Hematopoietic multipotent progenitor cell (in vitro differentiated cells): ENCODE measurements around the gene CELSR3. TPM values are rescaled to one million over a fixed set of nuclear protein-coding genes. Genes with fewer than 3 reads are reported as not detected.

Experiments
- DNase-seq, 3 donors: peaks; one replicate each; pipeline ENCODE4 v3.0.0-alpha.2; 2011 to 2015; ENCODE audit warnings: low read depth in 2 of 3, low spot score in 2 of 3
- total RNA-seq: library from RNA; depleted of rRNA; stranded (reverse); fragments of >200 nt; gene quantifications from one replicate; pipeline ENCODE4 v1.2.3, GENCODE V29; 2012

The CELSR3 gene
- total RNA-seq, 1 donor, result 3.2 TPM

DNA sequence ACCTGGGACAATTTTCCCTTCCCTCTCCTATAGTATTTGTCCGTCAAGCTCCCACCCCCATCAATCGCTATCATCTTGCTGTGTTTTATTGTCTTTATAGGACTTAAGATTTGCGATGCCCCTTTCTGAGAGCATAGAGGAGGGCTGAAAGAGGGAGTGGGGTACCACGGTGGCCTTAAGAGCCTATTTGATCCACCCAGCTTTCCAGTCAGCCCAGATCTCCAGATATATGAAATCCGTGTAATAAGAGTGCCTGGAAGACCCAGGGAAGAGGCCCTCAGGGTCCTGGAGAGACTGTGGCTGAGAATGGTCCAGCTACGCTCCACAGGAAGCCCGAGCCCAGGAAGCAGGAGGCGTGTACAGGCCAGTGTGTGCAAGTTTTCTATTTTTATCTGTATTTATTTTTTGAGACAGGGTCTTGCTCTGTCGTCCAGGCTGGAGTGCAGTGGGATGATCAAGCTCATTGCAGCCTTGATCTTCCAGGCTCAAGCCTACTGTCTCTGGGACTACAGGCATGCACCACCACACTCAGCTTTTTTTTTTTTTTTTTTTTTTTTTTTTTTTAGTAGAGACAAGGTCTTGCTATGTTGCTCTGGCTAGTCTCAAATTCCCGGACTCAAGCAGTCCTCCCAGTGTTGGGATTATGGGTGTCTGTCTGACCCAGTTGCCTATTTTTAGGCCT lies 24.0 kb upstream of the CELSR3 start:
- DNase-seq, result no peak

DNA sequence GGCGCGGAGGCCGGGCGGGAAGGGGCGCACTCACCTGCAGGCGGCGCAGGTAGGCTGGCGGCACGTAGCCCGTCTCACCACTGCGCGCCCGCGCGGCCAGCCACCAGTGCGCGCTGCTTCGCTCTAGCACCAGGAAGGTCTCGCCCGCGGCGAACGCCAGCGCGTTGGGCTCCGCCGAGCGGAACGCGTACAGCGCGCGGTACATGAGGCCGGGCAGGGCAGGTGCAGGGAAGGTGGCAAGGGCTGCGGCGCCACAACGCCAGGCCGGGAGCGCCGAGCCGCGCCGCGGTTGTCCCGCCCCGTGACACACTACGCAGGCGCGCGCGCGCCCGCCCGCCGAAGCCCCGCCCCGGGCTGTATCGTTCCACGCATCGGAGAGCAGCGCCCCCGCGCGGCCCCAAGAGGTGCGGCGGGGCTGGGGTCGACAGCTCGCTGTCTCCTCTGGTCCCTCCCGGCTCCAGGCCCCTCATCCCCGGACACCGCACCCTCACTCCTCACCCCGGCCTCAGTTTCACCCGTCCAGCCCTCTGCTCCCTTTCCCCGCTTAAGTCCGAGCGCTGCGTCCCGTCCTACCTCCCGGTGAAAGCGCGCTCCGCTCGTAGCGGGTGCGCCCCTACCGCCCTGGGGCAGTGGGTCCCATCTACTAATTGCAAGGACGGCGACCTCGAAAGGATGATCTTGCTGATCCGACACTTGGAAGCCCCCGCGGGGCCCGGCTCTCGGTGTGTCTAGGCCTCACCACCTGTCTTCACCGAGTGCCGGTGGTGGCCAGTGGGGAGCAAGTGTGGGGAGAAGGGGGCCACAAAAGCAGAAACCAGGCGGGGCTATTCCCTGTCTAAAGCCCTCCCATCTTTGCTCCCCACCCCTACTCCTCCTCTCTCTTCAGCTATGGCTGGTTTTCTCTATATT lies 23.2 kb upstream of the CELSR3 start, which contains the start of gene NCKIPSD:
Gene NCKIPSD, minus strand, starts transcription at position 313 of the 909 bp plus-strand sequence. Its CDS starts 108 bp downstream, at position 205.
- DNase-seq, result peak; percentile 88 to 92 (median 92)

DNA sequence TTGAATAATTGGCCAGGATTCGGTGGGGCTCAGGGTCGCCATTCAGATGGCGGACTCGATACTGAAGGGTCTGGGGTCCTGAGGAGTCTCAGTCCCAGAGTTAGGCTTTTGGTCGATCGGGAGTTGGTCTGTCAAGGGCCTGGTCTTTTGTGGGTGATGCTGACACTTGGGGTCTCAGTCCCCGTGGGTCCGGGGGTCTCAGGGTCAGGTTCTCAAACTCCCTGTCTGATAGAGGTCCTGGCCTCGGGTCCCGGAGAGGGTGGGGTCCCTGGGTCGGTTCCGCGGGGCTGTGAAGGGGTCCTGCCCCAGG lies 22.6 kb upstream of the CELSR3 start:
- no peak for DNase-seq

DNA sequence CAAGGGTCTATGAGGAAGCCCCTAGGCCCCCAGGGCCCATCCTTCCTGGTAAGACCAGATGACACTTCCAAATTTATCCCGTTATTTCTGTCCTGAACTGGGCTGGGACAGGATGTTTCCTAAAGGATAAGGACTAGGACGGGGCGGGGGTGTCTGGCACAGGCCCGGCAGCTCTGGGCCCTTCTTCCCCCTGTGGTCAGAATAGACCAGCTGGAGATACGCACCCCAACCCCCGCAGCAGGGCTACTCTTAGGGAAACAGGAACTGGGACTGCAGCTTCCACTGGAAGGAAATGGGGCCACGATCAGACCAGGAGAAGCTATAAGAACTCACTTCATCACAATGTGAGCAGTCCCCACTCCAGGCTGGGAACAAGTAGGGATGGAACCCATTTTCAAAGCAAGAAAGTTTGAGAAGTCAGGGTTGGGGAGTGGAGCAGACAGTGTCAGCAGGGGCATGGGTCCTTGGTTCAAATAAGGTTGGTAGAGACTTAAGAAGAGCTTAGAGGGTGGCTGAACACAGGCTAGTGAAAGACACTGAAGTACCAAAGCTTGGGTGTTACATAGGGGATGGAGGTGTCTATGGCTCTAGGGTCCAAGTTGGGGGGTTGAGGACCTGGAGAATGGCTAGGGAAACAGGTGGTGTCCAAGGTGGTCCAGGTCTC lies 21.9 kb upstream of the CELSR3 start:
- DNase-seq, result no peak

DNA sequence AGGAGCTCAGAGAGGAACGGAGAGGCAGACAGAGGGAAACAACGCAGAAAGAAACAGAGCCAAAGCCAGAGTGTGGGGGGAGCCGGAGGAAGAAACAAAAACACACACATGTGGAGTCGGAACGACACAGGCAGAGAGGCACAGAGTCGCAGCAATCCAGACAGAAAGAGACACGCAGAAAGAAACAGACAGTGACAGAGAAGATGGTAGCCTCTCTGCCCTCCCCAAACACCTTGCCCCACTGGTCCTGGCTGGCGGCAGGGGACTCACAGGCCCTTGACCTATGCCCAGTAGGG lies 21.3 kb upstream of the CELSR3 start:
- DNase-seq, result no peak

DNA sequence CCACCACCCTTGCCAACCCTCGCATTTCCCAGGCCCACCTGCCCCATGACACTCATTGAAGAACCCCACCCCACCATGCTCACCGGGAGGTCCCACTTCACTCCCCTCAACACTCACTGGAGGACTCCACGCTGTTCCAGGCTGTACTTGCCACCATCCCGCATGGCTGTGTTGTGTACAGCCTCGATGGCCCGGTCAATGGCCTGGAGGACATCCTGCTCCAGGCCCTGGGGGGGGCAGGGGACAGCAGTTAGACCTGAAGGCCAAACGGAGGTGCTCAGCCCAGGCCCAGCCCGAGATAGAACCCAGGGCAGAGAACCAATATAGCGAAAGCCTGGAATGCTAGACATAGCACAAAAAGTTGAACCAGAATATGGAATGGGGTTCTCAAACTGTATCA lies 20.1 kb upstream of the CELSR3 start:
- DNase-seq, result no peak

DNA sequence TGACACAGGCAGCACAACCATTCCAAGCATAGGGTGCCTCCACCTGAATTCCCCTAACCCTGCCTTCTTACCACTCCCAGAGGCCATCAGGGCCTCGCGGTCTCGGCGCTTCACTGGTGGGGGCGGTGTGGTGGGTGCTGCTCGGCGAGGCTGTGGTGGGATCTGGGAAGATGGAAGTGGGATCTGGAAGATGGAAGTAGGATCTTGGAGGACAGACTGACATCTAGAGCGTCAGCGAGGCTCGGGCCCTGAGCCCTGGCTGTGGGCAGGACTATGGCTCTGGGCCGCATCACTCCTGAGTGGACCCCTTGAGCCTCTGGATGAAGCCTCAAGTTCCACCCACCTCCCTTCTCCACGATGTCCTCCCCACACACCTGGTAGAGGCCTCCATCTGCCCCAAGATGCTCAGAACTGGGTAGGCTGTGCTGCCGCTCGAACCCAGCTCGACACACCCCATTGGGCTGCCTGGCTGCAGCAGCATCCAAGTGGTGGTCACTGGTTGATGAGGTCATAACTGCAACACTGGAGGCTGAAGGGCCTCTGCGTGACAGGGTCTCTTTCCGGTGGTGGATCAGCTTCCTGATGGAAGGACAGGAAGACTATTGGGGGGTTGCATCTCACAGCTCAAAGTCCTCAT lies 19.4 kb upstream of the CELSR3 start:
- no peak for DNase-seq

DNA sequence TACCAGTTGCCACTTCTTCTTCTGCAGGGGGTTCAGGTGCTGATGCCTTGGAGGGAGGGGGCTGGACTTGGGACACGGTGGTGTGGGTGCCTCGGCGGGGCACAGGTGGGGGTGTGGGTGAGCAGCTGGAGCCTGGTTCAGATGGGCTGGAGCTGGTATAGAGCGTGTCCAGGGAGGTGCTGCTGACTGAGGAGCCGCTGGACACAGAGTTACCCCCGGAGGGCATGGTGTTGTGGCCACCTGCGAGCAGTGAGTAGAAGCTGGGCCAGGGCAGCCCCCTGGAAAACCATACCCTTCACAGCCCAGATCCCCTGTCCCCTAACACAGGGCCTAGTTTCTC lies 18.8 kb upstream of the CELSR3 start:
- no peak for DNase-seq

DNA sequence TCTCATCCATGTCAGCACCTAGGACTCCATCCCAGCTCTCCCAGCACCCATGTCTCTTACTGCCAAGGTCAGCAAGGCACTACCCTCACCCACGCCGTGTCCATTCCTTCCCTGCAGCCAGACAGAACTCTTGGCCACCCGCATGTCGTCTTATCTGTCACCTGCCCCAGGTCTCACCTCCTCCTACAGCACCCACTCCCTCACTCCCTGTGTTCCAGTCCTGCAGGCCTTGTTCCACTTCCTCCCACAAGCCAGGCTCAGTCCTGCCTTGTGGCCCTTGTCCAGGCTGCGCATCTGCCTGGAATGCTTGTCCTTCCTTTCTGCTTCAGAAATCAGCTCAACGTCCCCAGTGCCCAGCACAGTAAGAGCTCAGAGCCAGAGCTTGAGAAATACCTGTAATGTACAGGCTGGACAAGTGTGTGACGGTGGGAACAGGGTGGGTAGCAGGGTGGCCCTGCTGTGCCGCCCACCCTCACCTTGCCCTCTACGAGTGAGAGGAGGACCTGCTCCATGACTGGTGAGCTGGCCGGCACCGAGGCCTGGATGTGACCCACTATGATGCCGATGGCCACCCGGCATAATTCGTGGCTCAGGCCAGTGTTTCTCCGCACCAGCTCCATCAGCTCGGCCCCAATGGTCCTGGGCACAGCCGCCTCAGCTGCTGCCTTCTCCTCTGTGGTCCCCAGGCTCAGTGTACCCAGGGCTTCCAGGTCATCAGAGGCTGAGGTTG lies 18.3 kb upstream of the CELSR3 start:
- DNase-seq, result no peak

DNA sequence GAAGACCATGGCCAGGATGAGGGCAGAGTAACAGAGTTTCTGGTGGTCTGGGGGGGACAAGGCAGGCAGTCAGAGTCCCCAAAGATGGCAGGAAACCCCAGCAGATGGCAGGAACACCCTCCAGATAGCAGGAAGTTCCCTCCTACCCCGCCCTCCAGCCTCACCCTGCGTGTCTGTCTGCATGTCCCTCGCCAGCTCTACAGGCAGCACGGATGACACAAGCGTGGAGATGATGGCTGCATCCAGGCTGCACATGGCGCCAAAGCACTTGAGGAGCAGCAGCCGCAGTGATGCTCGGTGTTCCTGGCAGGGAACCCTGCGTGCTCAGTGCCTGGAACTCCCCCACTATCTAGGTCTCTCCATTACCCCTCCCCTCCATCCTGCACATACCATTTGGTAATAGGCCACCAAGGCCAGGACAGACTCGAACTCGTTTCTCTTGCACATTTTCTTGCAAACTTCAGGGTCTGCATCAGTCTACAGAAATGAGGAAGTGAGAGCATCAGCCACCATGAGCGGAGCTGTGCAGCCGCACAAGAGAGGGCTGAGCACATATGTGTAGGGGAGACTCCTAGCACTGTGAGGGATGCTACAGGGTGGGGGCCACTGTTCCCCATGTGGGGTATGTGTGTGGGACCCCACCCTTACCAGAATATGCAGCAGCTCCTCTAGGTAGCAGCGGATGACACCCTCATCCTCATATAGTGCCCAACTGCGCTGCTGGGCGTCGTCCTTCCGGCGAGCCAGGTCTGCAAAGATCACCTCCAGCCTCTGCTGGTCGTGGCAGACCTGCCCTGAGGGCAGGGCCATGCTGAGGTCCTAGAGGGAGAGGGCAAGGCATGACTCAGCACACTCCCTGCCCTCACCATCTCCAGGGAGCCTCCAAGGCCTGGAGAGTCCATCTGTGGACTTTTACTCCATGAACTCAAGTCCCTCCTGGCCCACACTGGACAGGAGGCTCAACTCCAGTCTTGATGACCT lies 17.0 kb upstream of the CELSR3 start:
- DNase-seq, result no peak

DNA sequence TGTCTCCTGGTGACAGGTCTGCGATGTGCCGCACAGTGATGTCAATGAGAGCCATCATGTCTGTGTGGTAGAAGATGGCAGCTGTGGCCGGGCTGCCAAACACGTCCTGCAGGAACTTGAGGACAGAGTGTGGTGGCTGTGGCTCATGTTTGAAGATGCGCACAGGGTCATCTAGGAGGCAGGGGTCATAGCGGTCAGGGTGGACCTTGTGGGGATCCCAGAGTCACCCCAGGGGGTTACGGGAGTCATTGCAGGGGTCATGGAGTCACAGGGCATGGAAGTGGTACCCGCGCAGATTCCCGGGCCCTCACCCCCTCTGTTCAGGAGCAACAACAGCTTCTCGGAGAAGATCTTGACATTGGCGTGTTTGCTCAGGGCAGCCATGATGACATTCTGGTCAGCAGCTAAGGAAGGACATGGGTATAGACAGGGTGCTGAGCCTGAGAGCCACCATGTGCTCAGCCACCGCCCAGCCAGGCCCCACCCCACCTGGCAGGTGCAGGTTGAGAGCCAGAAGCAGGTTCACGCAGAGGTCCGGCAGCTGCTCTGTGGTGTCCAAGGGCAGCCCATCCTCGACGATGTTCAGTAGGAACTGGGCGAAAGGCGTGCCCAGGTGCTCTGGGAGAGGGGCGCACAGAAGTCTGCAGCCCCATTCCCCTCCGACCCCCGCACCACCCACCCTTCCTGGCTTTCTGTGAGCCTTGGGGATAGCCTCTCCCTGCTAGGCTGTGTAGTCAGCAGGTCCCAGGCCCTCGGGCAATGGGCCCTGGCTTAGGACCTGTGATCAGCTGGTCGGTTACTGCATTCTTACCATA lies 16.1 kb upstream of the CELSR3 start:
- DNase-seq, result no peak

DNA sequence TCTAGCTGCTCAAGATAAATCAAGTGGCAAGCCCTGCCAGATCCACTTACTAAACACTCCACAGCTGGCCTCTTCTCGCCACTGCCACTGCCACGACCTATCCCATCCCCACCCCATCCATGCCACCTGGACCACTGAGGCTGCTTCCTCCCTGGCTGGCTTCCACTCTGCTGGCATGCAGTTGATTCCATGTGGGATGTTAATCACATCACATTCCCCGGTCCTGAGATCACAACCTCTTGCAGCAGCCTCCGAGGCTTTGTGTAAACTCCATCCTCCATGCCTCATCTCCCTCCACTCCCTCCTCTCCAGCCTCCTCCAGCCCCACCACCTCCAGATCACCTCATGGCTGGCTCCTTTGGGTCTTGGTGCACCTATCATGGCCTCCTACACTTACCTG lies 15.4 kb upstream of the CELSR3 start:
- DNase-seq, result no peak

DNA sequence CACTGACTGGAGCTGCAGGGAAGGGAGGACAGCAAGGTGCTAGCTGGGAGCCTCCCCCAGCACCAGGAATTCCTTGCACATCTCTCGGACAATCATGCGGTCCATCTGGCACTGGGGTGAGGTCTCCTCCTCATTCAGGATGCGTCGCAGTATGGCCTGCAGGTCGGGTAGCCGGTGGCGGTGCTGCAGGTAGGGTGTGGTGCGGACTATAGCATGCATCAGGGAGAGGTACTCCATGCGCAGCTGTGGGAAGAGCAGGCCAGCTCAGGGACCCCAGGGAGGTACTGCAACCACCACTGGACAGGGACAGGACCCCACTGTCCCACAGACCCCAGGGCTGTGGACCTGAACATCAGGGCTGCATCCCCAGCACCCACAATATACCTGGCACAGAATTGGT lies 11.8 kb upstream of the CELSR3 start:
- DNase-seq, result no peak

DNA sequence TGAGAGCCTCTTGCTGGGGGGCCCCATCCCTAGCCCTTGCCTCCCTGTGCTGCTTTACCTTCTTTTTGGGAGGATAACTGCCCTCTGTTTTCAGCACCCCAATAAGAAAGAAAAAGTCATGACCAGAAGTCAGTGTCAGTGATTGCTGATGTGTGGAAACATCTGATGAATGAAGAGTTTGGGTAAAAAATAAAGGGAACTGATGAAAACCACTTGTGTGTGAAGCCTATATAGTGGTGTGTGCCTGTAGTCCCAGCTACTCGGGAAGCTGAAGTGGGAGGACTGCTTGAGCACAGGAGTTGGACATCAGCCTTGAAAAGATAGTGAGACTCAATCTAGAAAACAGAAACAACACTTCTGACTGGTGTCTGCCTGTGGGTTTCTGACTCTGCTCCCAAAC lies 9.8 kb upstream of the CELSR3 start:
- no peak for DNase-seq

DNA sequence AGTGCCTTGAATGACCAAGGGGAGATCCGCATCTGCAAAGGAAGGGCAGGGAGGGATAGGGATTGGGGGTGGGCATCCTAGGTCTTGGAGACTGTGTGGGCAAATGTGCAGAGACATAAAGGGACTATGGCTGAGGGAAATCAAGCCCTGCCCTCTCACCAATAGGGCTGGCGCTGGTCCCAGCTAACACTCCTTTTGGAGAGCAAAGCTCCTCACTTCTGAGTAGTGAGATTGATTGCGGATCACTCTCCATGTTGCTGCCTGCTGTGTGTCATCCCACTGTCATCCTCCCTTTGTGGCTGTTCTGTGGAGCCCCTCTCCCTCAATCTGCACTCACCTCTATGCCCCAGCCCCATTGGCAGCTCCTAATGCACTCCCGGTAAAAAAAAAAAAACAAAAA lies 2.2 kb upstream of the CELSR3 start:
- DNase-seq, result no peak

DNA sequence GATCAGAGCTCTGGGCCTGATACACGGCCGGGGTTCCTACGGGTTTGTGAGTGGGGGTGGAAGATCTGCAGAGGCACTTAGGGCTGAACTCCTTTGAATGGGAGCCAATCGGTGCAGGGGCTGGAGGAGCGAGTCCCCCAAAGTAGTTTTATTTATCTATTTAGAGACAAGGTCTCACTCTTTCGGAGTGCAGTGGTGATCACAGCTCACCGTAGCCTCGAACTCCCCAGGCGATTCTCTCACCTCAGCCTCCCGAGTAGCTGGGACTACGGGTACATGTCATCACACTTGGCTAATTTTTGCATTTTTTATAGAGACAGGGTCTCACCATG lies 1.6 kb upstream of the CELSR3 start:
- DNase-seq, result no peak

DNA sequence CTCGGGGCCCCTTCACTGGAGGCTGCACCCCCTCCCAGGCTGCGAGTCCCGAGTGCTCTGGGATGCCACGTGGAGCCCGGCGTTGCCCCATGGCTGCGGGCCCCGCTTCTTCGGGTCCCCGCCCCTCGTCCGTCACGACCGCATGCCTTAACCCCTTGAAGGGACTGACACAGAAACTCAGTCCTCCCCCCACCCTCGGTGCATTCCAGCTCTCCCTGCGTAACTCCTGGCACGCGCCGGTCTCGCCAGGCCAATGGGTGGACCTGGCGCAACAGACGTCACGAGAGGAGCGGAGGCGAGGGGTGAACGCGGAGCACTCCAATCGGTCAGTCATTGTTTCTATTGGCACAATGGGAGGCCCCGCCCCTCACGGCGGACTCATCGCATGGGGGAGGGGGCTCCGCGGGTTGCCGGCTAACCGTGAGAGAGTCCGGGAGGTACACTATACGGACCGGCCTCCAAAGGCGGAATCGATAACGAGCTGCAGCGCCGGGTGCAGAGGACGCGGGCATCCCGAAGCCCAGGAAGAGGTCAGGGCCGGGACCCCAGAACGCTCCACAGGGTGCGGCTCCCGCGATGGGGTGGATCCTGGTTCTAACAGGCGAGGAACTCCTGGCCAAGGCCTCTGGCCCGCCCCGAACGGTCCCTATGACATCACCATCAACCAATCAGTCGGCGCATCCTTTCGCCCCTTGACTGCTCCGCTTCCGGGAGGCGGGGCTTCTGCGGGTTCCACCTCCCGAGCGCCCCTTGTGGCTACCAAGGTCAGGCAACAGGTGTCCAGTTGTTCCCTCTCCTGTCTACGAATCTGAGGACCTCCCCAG lies 1.0 kb upstream of the CELSR3 start:
- peak in 2 of 3 donors; percentile 96 to 97 for DNase-seq

DNA sequence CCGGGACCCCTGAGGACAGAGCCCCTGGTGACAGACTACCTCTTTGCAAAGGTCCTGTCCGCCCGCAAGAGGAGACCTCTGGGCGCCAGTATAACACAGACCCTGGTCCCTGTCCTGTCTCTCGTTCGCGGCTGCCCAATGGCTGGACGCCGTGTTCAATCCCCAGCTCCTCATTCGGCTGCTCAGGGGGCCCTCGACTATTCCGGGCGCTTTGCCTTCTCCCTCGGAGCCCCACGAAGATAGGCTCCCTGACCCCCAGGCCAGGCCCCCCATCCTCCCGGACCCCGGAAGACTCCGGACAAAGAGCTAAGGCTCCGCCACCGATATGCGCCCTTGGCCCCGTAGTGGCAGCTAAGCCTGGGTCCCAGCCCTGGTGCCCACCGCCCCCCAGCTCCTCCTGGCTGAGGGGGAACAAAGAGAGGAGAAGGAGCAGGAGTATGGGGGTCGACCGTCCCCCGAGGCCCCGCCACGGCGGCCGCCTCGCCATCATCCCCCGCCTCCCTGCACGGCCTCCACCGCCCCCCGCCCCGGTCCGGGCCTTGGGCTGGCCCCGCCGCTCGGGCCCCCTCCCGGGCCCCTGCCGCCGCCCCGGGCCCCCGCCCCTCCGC lies 437 bp downstream of the CELSR3 start:
- DNase-seq, result no peak
